ENCODE data around the gene ITGAE.
"Not testable (repeated sequence)": the region's sequence is repeated elsewhere in the genome, so short reads cannot be mapped to it uniquely, and the experiment has no call there.

Gene ITGAE

GRCh38 chr17:3730881-3731429 lies 70.0 kb downstream of the ITGAE start:
- Histone ChIP-seq H3K27me3 (ENCODE audit: insufficient read depth, low read depth, severe bottlenecking) (no peaks in the 10 kb centered on the region), H3K36me3 (peaks cover 20% of the 10 kb centered on the region), H3K9me3 (ENCODE audit: severe bottlenecking) (no peaks in the 10 kb centered on the region), H3K27ac (no peak overlapping the region), H3K4me3 (ENCODE audit: low read depth, low read length) (no peak overlapping the region)
- DNase-seq, result no peak
- no peak for TF ChIP-seq CTCF (IDR thresholded peaks at IDR 0.05; ENCODE audit: low read depth, low read length)

GRCh38 chr17:3729881-3730280 lies 71.1 kb downstream of the ITGAE start:
- Histone ChIP-seq H3K36me3 (peaks cover 23% of the 10 kb centered on the region), H3K27me3 (ENCODE audit: insufficient read depth, low read depth, severe bottlenecking) (no peaks in the 10 kb centered on the region), H3K4me3 (ENCODE audit: low read depth, low read length) (no peak overlapping the region), H3K9me3 (ENCODE audit: severe bottlenecking) (no peaks in the 10 kb centered on the region), H3K27ac (no peak overlapping the region)
- TF ChIP-seq CTCF (IDR thresholded peaks at IDR 0.05; ENCODE audit: low read depth, low read length), result no peak
- DNase-seq, result peak; percentile 19

GRCh38 chr17:3728099-3728498 lies 72.9 kb downstream of the ITGAE start:
- not testable (repeated sequence) for H3K27me3 ChIP-seq (ENCODE audit: insufficient read depth, low read depth, severe bottlenecking); DNase-seq; H3K9me3 ChIP-seq (ENCODE audit: severe bottlenecking); H3K4me3 ChIP-seq (ENCODE audit: low read depth, low read length); H3K27ac ChIP-seq
- H3K36me3 ChIP-seq, result peaks cover 29% of the 10 kb centered on the region

GRCh38 chr17:3727041-3727440 lies 73.9 kb downstream of the ITGAE start:
- DNase-seq, result no peak
- H3K4me3 ChIP-seq (ENCODE audit: low read depth, low read length), result no peak overlapping the region
- peaks cover 30% of the 10 kb centered on the region for H3K36me3 ChIP-seq
- no peaks in the 10 kb centered on the region for H3K9me3 ChIP-seq (ENCODE audit: severe bottlenecking)
- no peak overlapping the region for H3K27ac ChIP-seq
- no peak for TF ChIP-seq CTCF (IDR thresholded peaks at IDR 0.05; ENCODE audit: low read depth, low read length)
- no peaks in the 10 kb centered on the region for H3K27me3 ChIP-seq (ENCODE audit: insufficient read depth, low read depth, severe bottlenecking)

- Histone ChIP-seq H3K4me3 (ENCODE audit: low read depth, low read length) (peak overlapping the region; percentile 92), H3K27me3 (ENCODE audit: insufficient read depth, low read depth, severe bottlenecking) (no peaks in the 10 kb centered on the region), H3K36me3 (peaks cover 48% of the 10 kb centered on the region), H3K27ac (peak overlapping the region; percentile 91), H3K9me3 (ENCODE audit: severe bottlenecking) (no peaks in the 10 kb centered on the region)
- DNase-seq, result no peak
- TF ChIP-seq CTCF (IDR thresholded peaks at IDR 0.05; ENCODE audit: low read depth, low read length), result no peak
Observed at GRCh38 chr17:3724378-3725077, 76.5 kb downstream of the ITGAE start.

- DNase-seq, result peak; percentile 91
- Histone ChIP-seq H3K27me3 (ENCODE audit: insufficient read depth, low read depth, severe bottlenecking) (no peaks in the 10 kb centered on the region), H3K4me3 (ENCODE audit: low read depth, low read length) (peak within 1 kb of the TSS; percentile 92), H3K27ac (peak within 1 kb of the TSS; percentile 91), H3K9me3 (ENCODE audit: severe bottlenecking) (no peaks in the 10 kb centered on the region), H3K36me3 (peaks cover 46% of the 10 kb centered on the region)
- TF ChIP-seq CTCF (IDR thresholded peaks at IDR 0.05; ENCODE audit: low read depth, low read length), result peak; percentile 37
Observed at GRCh38 chr17:3723556-3724377, 77.2 kb downstream of the ITGAE start, which contains the start of gene HASPIN. TSS of gene HASPIN (plus strand) at chr17:3723903. CDS start at chr17:3723936, 33 bp downstream.
